IMR-90 (cell line): ENCODE measurements around the gene PERM1. TPM values are rescaled to one million over a fixed set of nuclear protein-coding genes. Genes with fewer than 3 reads are reported as not detected.

ENCODE experiments used
- ATAC-seq: fragments of 200-7000 bp; cut with Tn5 transposase; 2 replicates; pipeline ENCODE4 v1.9.1; 2020; ENCODE audit warnings: low read depth, mild to moderate bottlenecking, moderate library complexity
- BruUV-seq: library from RNA; stranded (reverse); fragments of 400-500 nt; replicated peaks from 2 replicates; lab custom pipeline; 2021; lab: Mats Ljungman, UMichigan
- CTCF ChIA-PET: fragments of 300-600 bp; formaldehyde crosslinking; extraction: SDS; loops from one replicate; lab custom pipeline; 2021; ENCODE audit warnings: antibody characterized with exemption; lab: Yijun Ruan, JAX
- POLR2A ChIA-PET: fragments of 300-600 bp; sonication (Branson Sonifier 250); formaldehyde crosslinking; loops from one replicate; lab custom pipeline; 2022; ENCODE audit warnings: antibody characterized with exemption; ENCODE audit not compliant: unreplicated experiment; lab: Charles Lee
- DNase-seq: peaks from one replicate; pipeline ENCODE4 v3.0.0; 2013
- H2AFZ ChIP-seq: replicated peaks from 2 replicates; pipeline ENCODE3; 2013; ENCODE audit warnings: low read length, mild to moderate bottlenecking; ENCODE audit not compliant: poor library complexity
- H2AK5ac ChIP-seq: 2 replicates; pipeline ENCODE4 v1.6.1; 2013; ENCODE audit warnings: low read depth, low read length, inconsistent platforms
- H2AK9ac ChIP-seq: replicated peaks from 2 replicates; pipeline ENCODE3; 2013; ENCODE audit warnings: mild to moderate bottlenecking, low read depth, low read length, moderate library complexity; ENCODE audit not compliant: poor library complexity
- H2BK120ac ChIP-seq: 2 replicates; pipeline ENCODE4 v1.6.1; 2013; ENCODE audit warnings: low read depth, low read length, inconsistent platforms
- H2BK15ac ChIP-seq: 3 replicates; pipeline ENCODE4 v1.6.1; 2013; ENCODE audit warnings: low read depth, low read length, inconsistent platforms
- H2BK20ac ChIP-seq: 2 replicates; pipeline ENCODE4 v1.6.1; 2013; ENCODE audit warnings: low read depth, mild to moderate bottlenecking, inconsistent platforms, low read length, moderate library complexity
- H2BK5ac ChIP-seq: 2 replicates; pipeline ENCODE4 v1.6.1; 2013; ENCODE audit warnings: mild to moderate bottlenecking, low read depth, low read length, inconsistent platforms; ENCODE audit not compliant: poor library complexity, severe bottlenecking
- H3K14ac ChIP-seq: replicated peaks from 2 replicates; pipeline ENCODE4 v1.6.1; 2013; ENCODE audit warnings: low read depth, low read length, inconsistent platforms
- H3K18ac ChIP-seq: 2 replicates; pipeline ENCODE4 v1.6.1; 2013; ENCODE audit warnings: low read depth, low read length, control low read depth
- H3K23ac ChIP-seq: 2 replicates; pipeline ENCODE4 v1.6.1; 2013; ENCODE audit warnings: low read depth, low read length, inconsistent platforms
- H3K27ac ChIP-seq: 2 replicates; pipeline ENCODE4 v1.5.1; 2013; ENCODE audit warnings: mild to moderate bottlenecking, control low read depth, low read length; ENCODE audit not compliant: insufficient read depth
- H3K27me3 ChIP-seq: 2 replicates; pipeline ENCODE4 v1.6.1; 2013; ENCODE audit warnings: low read length; ENCODE audit not compliant: control insufficient read depth, insufficient read depth
- H3K36me3 ChIP-seq: 2 replicates; pipeline ENCODE4 v1.6.1; 2013; ENCODE audit warnings: low read length, mixed read lengths; ENCODE audit not compliant: control insufficient read depth, insufficient read depth
- H3K4ac ChIP-seq: 2 replicates; pipeline ENCODE4 v1.6.1; 2013; ENCODE audit warnings: low read depth, low read length, inconsistent platforms
- H3K4me1 ChIP-seq: 2 replicates; pipeline ENCODE4 v1.6.1; 2013; ENCODE audit warnings: low read length, mixed read lengths; ENCODE audit not compliant: control insufficient read depth, insufficient read depth
- H3K4me2 ChIP-seq: 2 replicates; pipeline ENCODE4 v1.6.1; 2013; ENCODE audit warnings: low read depth, mild to moderate bottlenecking, control low read depth, low read length, moderate library complexity
- H3K4me3 ChIP-seq: 2 replicates; pipeline ENCODE4 v1.5.1; 2013; ENCODE audit warnings: low read depth, mild to moderate bottlenecking, control low read depth, low read length, moderate library complexity; ENCODE audit not compliant: insufficient read depth
- H3K56ac ChIP-seq: 2 replicates; pipeline ENCODE4 v1.6.1; 2013; ENCODE audit warnings: low read length, inconsistent platforms; ENCODE audit not compliant: insufficient read depth; ENCODE audit errors: extremely low read depth
- H3K79me1 ChIP-seq, 2 experiments: 2 replicates each; pipeline ENCODE4 v1.6.1; 2013; ENCODE audit warnings: low read length in 2 of 2, inconsistent platforms in 1 of 2, low read depth in 1 of 2
- H3K9ac ChIP-seq: 2 replicates; pipeline ENCODE4 v1.6.1; 2013; ENCODE audit warnings: low read depth, low read length, control low read depth
- H3K9me1 ChIP-seq: 2 replicates; pipeline ENCODE4 v1.6.1; 2013; ENCODE audit warnings: low read length, inconsistent platforms; ENCODE audit not compliant: insufficient read depth
- H3K9me3 ChIP-seq: 2 replicates; pipeline ENCODE4 v1.6.1; 2013; ENCODE audit warnings: low read length; ENCODE audit not compliant: control insufficient read depth, insufficient read depth
- H4K20me1 ChIP-seq: 2 replicates; pipeline ENCODE4 v1.6.1; 2013; ENCODE audit warnings: low read length, inconsistent platforms; ENCODE audit not compliant: insufficient read depth
- H4K5ac ChIP-seq: 2 replicates; pipeline ENCODE4 v1.6.1; 2013; ENCODE audit warnings: mild to moderate bottlenecking, low read depth, low read length, control low read depth
- H4K8ac ChIP-seq, 2 experiments: 2 replicates each; pipeline ENCODE4 v1.6.1; 2013; ENCODE audit warnings: low read depth in 2 of 2, low read length in 2 of 2, control low read depth in 1 of 2, inconsistent platforms in 1 of 2
- H4K91ac ChIP-seq: 2 replicates; pipeline ENCODE4 v1.6.1; 2013; ENCODE audit warnings: low read depth, low read length, inconsistent platforms; ENCODE audit not compliant: insufficient read depth
- BHLHE40 ChIP-seq: fragments of 150-350 bp; IDR thresholded peaks from 2 replicates; pipeline ENCODE4 v1.6.1; 2016; ENCODE audit warnings: mild to moderate bottlenecking, low read depth, low read length
- CEBPB ChIP-seq: IDR thresholded peaks from 2 replicates; pipeline ENCODE4 v1.6.1; 2012; ENCODE audit warnings: low read depth, low read length, improper control_type of control experiment
- CTCF ChIP-seq: conservative IDR thresholded peaks from 2 replicates; pipeline ENCODE4 v1.5.1; 2012; ENCODE audit warnings: mild to moderate bottlenecking, low read depth, low read length, improper control_type of control experiment
- ELK1 ChIP-seq: fragments of 150-350 bp; IDR thresholded peaks from 2 replicates; pipeline ENCODE4 v1.6.1; 2016; ENCODE audit warnings: low read depth, mild to moderate bottlenecking, low read length, moderate library complexity, borderline replicate concordance
- FOS ChIP-seq: fragments of 150-350 bp; IDR thresholded peaks from 2 replicates; pipeline ENCODE4 v1.6.1; 2016; ENCODE audit warnings: low read depth, low read length
- MAFK ChIP-seq: IDR thresholded peaks from 2 replicates; pipeline ENCODE4 v1.6.1; 2012; ENCODE audit warnings: low read depth, low read length, improper control_type of control experiment
- MAZ ChIP-seq: IDR thresholded peaks from 2 replicates; pipeline ENCODE4 v1.6.1; 2012; ENCODE audit warnings: low read depth, mild to moderate bottlenecking, low read length, improper control_type of control experiment, moderate library complexity, borderline replicate concordance
- MXI1 ChIP-seq: IDR thresholded peaks from 2 replicates; pipeline ENCODE4 v1.6.1; 2012; ENCODE audit warnings: low read depth, mild to moderate bottlenecking, low read length, moderate library complexity, borderline replicate concordance
- NFE2L2 ChIP-seq: fragments of 150-350 bp; IDR thresholded peaks from 2 replicates; pipeline ENCODE4 v1.6.1; 2016; ENCODE audit warnings: low read depth, mild to moderate bottlenecking, low read length
- POLR2A ChIP-seq: IDR thresholded peaks from 2 replicates; pipeline ENCODE4 v1.6.1; 2012; ENCODE audit warnings: mild to moderate bottlenecking, low read depth, low read length
- RAD21 ChIP-seq: IDR thresholded peaks from 2 replicates; pipeline ENCODE4 v1.6.1; 2012; ENCODE audit warnings: low read length, improper control_type of control experiment
- RCOR1 ChIP-seq: IDR thresholded peaks from 2 replicates; pipeline ENCODE4 v1.6.1; 2012; ENCODE audit warnings: mild to moderate bottlenecking, low read length, improper control_type of control experiment; ENCODE audit not compliant: insufficient replicate concordance
- RFX5 ChIP-seq: IDR thresholded peaks from 2 replicates; pipeline ENCODE4 v1.8.0; 2012; ENCODE audit warnings: low read depth, mild to moderate bottlenecking, low read length, moderate library complexity
- SMC3 ChIP-seq: fragments of 150-350 bp; IDR thresholded peaks from 2 replicates; pipeline ENCODE4 v1.6.1; 2016; ENCODE audit warnings: low read depth, mild to moderate bottlenecking, antibody characterized with exemption, low read length, moderate library complexity
- USF2 ChIP-seq: fragments of 150-350 bp; IDR thresholded peaks from 2 replicates; pipeline ENCODE4 v1.6.1; 2017; ENCODE audit warnings: mild to moderate bottlenecking, antibody characterized with exemption, low read length, low read depth
- WGBS, 2 experiments: methylation state at CpG; one replicate each; pipeline versions ENCODE4 v1.1.5 to v1.1.7; 2013; ENCODE audit warnings: missing lambda C conversion rate in 2 of 2; ENCODE audit not compliant: insufficient read length in 1 of 2; ENCODE audit errors: extremely low coverage in 2 of 2; 5-methylcytosine and 5-hydroxymethylcytosine counted together
- dilution Hi-C: fragments of 300-500 bp; cut with HindIII; formaldehyde crosslinking; loops from one replicate; pipeline ENCODE4 v1.14.3; 2018; ENCODE audit warnings: low sequenced_read_pairs; ENCODE audit not compliant: unreplicated experiment
- in situ Hi-C: fragments of 300-500 bp; cut with MboI; formaldehyde crosslinking; loops from 3 replicates; pipeline ENCODE4 v1.14.3; 2019; ENCODE audit warnings: low sequenced_read_pairs, inconsistent platforms, mixed read lengths
- intact Hi-C: fragments of 100-400 bp; cut with micrococcal nuclease; formaldehyde crosslinking; loops from 2 replicates; pipeline ENCODE4 v1.10.0; 2022
- polyA plus RNA-seq, 3 experiments: library from polyadenylated mRNA; depleted of rRNA; stranded (reverse); fragments of >200 nt; gene quantifications; 2 replicates each; pipeline ENCODE4 v1.2.3, GENCODE V29; 2012; ENCODE audit warnings: low replicate concordance in 1 of 3
- total RNA-seq: library from RNA; depleted of rRNA; stranded (reverse); fragments of >200 nt; gene quantifications from 2 replicates; pipeline ENCODE4 v1.2.3, GENCODE V29; 2012

PERM1 gene
- total and polyA plus RNA-seq, 2 of the 4 experiments (the other 2 are of a cell fraction): not detected

- H2BK20ac ChIP-seq: no peak overlapping the region
- peak overlapping the region; percentile 71; the same call in 1 of the 2 replicates for H3K4me2 ChIP-seq
- no peak overlapping the region for H3K4ac ChIP-seq
- H3K79me1 ChIP-seq: no peaks in the 10 kb centered on the region
- no peaks in the 10 kb centered on the region for H3K9me3 ChIP-seq
- H2AK5ac ChIP-seq: peak overlapping the region; percentile 13; the same call in 1 of the 2 replicates
- H3K4me3 ChIP-seq: no peak overlapping the region
- in situ Hi-C loops (no loop called here), dilution Hi-C loops (no loop called here), intact Hi-C loops (loop anchor here (1.0 to 5.0 kb wide), 2 partner anchors 79 to 248 kb away; partner anchors contain the start of genes B3GALT6 and SDF4)
- no peak overlapping the region for H4K8ac ChIP-seq
- ChIA-PET POLR2A (no interaction called here), CTCF (interaction anchor here (0.7 to 1.5 kb wide), 7 partner anchors 9 to 79 kb away, joined by 3 to 9 read pairs (median 4); partner anchors contain the start of gene HES4)
- H2BK120ac ChIP-seq: no peak overlapping the region
- peaks cover 5% of the 10 kb centered on the region; the same call in 1 of the 2 replicates for H3K27me3 ChIP-seq
- no peak overlapping the region for H4K91ac ChIP-seq
- no peaks in the 10 kb centered on the region for H3K4me1 ChIP-seq
- DNase-seq (no peak), ATAC-seq (peak; percentile 97)
- 14% methylated on average over 7 of the region's 29 CpGs; no CpG with 5 or more reads in 1 of the 2 experiments for WGBS, 2 experiments
- no peak overlapping the region for H3K56ac ChIP-seq
- peak overlapping the region; percentile 87 for H2AFZ ChIP-seq
- BruUV-seq: no TSS peak
- no peak overlapping the region for H4K5ac ChIP-seq
- H3K23ac ChIP-seq: no peak overlapping the region
- H2BK5ac ChIP-seq: no peak overlapping the region
- H3K14ac ChIP-seq: no peak overlapping the region
- no peak overlapping the region for H2AK9ac ChIP-seq
- H3K36me3 ChIP-seq: no peaks in the 10 kb centered on the region
- H3K18ac ChIP-seq: no peak overlapping the region
- H4K20me1 ChIP-seq: no peaks in the 10 kb centered on the region; the same call in 1 of the 2 replicates
- no peak overlapping the region for H2BK15ac ChIP-seq
- H3K9ac ChIP-seq: no peak overlapping the region
- H3K9me1 ChIP-seq: no peaks in the 10 kb centered on the region
- no peak overlapping the region for H3K27ac ChIP-seq
- TF ChIP-seq MAZ: peak; percentile 17; the same call in 1 of the 2 replicates
- peak; percentile 37; the same call in 1 of the 2 replicates for TF ChIP-seq POLR2A
- TF ChIP-seq RAD21: peak; percentile 71
- peak; percentile 67 for TF ChIP-seq CTCF
- TF ChIP-seq CEBPB: no peak
- no peak for TF ChIP-seq MAFK
- TF ChIP-seq ELK1: no peak
- no peak for TF ChIP-seq NFE2L2
- TF ChIP-seq SMC3: peak; percentile 40
- no peak for TF ChIP-seq USF2
- TF ChIP-seq RCOR1: no peak
- TF ChIP-seq RFX5: no peak
- no peak for TF ChIP-seq FOS
- TF ChIP-seq BHLHE40: no peak
- TF ChIP-seq MXI1: no peak
These were observed 2.0 kb upstream of the PERM1 start for GRCh38 chr1:983798-984475.
